H1 (cell line): ENCODE data around the gene IDH3A. TPM values are rescaled to one million over a fixed set of nuclear protein-coding genes. Genes with fewer than 3 reads are reported as not detected.

Experiments
- FOSL1 ChIP-seq: IDR thresholded peaks from 2 replicates; pipeline ENCODE4 v1.6.1; 2011; ENCODE audit warnings: mild to moderate bottlenecking, low read depth, low read length, moderate library complexity; ENCODE audit not compliant: insufficient read depth
- PHF8 ChIP-seq: fragments of 200-600 bp; sonication (generic); conservative IDR thresholded peaks from 2 replicates; pipeline ENCODE4 v1.7.1; 2012; ENCODE audit warnings: low read depth, mild to moderate bottlenecking, inconsistent platforms, low read length, moderate library complexity
- POU5F1 ChIP-seq: IDR thresholded peaks from 2 replicates; pipeline ENCODE4 v1.6.1; 2011; ENCODE audit warnings: low read depth, mild to moderate bottlenecking, low read length, moderate library complexity
- RFX5 ChIP-seq: IDR thresholded peaks from 2 replicates; pipeline ENCODE4 v1.6.1; 2011; ENCODE audit warnings: low read depth, low read length, improper control_type of control experiment, borderline replicate concordance
- SIX5 ChIP-seq: IDR thresholded peaks from 2 replicates; pipeline ENCODE4 v1.6.1; 2011; ENCODE audit warnings: mild to moderate bottlenecking, low read depth, low read length
- SP4 ChIP-seq: IDR thresholded peaks from 2 replicates; pipeline ENCODE4 v1.6.1; 2012; ENCODE audit warnings: low read length, inconsistent platforms
- TEAD4 ChIP-seq: IDR thresholded peaks from 2 replicates; pipeline ENCODE4 v1.6.1; 2012; ENCODE audit warnings: low read depth, low read length, inconsistent platforms, mixed read lengths
- ZNF274 ChIP-seq: IDR thresholded peaks from 2 replicates; pipeline ENCODE4 v1.7.0; 2012; ENCODE audit warnings: low read length, borderline replicate concordance; ENCODE audit errors: extremely low read depth
- polyA plus RNA-seq, 7 experiments: library from polyadenylated mRNA; depleted of rRNA in 3 of 7; stranded (reverse) in 5 of 7; unstranded in 2 of 7; fragments of >200 nt in 5 of 7; fragments of 200-250 nt in 2 of 7; gene quantifications; 1 replicate in 5 of 7; 2 replicates in 1 of 7; 4 replicates in 1 of 7; pipeline versions ENCODE4 v1.2.1 to v1.2.3, GENCODE V29; 2011 to 2013; ENCODE audit warnings: missing spikeins in 2 of 7, mixed read lengths in 2 of 7
- total RNA-seq: library from RNA; stranded (reverse); fragmentation: NEBNext Ultra II Directional; extraction: Animal tissue kit (Norgen Biotek cat#: 25700); gene quantifications from 2 replicates; pipeline ENCODE4 v1.2.1, GENCODE V29; 2021

IDH3A gene
- total and polyA plus RNA-seq, 2 of the 8 experiments (the other 6 are each of a cell fraction or from before 2014, with no cell fraction given) = 23.4 to 36.8 TPM

GRCh38 chr15:78155355-78155939, 6.3 kb downstream of the IDH3A start (continued):
- no peak for TF ChIP-seq RFX5
- no peak for TF ChIP-seq FOSL1
- no peak for TF ChIP-seq TEAD4
- TF ChIP-seq SP4 = no peak
- no peak for TF ChIP-seq ZNF274
- no peak for TF ChIP-seq POU5F1
- no peak for TF ChIP-seq PHF8
- no peak for TF ChIP-seq SIX5
